Measurements from ENCODE around the gene LDHAL6B. TPM values are rescaled to one million over a fixed set of nuclear protein-coding genes. Genes with fewer than 3 reads are reported as not detected.

Gene LDHAL6B
- total RNA-seq, 3 donors from 2014 or later, result not detected

- H3K36me3 ChIP-seq, result no peaks in the 10 kb centered on the region
- no peak overlapping the region for H3K27ac ChIP-seq
- H3K27me3 ChIP-seq, result no peaks in the 10 kb centered on the region
- intact Hi-C loops (cut with DNase I; ENCODE audit: low total_unique reads), result no loop called here
- H3K4me1 ChIP-seq, result no peaks in the 10 kb centered on the region
- no peaks in the 10 kb centered on the region for H3K9me3 ChIP-seq
- H3K4me3 ChIP-seq, result no peak overlapping the region
- no peak for DNase-seq (ENCODE audit: low spot score in 2 of 2)
- TF ChIP-seq POLR2AphosphoS5 (IDR thresholded peaks at IDR 0.05) (no peak), CTCF (IDR thresholded peaks at IDR 0.05) (no peak), POLR2A (IDR thresholded peaks at IDR 0.05) (no peak)
These were observed 17.1 kb downstream of the LDHAL6B start for GRCh38 chr15:59223736-59224135.

DNA sequence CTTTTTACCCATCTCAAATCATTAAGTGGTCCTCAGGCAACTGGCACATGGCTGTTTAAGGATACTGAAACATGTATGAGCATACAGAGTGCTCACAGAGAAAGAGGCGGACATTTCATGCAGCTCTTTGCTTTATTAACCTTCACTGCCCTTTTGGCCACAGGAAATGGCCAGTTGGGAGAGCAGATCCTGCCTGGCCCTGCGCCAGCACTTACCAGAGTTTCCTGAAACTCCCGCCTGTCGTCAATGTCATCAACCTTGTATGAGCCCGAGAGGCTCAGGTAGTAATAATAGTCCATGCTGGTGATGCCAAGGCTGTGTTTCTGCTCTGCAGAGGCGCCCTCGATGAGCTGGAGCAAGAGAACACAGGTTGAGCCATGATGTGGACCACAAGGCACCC is 17.8 kb downstream of the LDHAL6B start:
- TF ChIP-seq CTCF (IDR thresholded peaks at IDR 0.05) (no peak), POLR2AphosphoS5 (IDR thresholded peaks at IDR 0.05) (no peak), POLR2A (IDR thresholded peaks at IDR 0.05) (no peak)
- Histone ChIP-seq H3K9me3 (no peaks in the 10 kb centered on the region), H3K27me3 (no peaks in the 10 kb centered on the region), H3K4me3 (no peak overlapping the region), H3K4me1 (no peaks in the 10 kb centered on the region), H3K27ac (no peak overlapping the region), H3K36me3 (no peaks in the 10 kb centered on the region)
- intact Hi-C loops (cut with DNase I; ENCODE audit: low total_unique reads), result no loop called here
- DNase-seq (ENCODE audit: low spot score in 2 of 2), result no peak

DNA sequence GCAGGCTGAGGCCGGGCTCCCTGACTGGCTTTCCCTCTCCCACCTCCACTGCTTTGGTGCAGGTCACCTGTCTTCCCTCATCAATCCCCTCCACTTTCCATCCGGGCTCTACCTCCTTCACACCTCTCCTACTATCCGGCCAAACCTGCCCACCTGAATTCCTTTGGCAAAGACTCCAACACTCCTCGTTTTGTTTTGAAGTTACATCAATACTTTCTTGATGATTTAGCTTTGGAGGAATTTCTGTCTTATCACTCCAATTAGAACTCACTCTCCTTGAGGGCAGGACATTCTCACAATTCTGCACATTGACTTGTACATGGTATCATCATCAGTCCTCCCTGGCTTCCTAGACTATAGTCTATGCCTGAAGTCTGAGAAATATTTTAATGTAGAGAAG is 20.4 kb downstream of the LDHAL6B start:
- H3K4me1 ChIP-seq, result peaks cover 0 to under 1% of the 10 kb centered on the region in 2 donors
- no peak for TF ChIP-seq POLR2AphosphoS5 (IDR thresholded peaks at IDR 0.05)
- TF ChIP-seq POLR2A (IDR thresholded peaks at IDR 0.05), result no peak
- no peak for TF ChIP-seq CTCF (IDR thresholded peaks at IDR 0.05)
- H3K4me3 ChIP-seq, result no peak overlapping the region
- H3K36me3 ChIP-seq, result no peaks in the 10 kb centered on the region
- no peaks in the 10 kb centered on the region for H3K9me3 ChIP-seq
- no peak overlapping the region for H3K27ac ChIP-seq
- no peaks in the 10 kb centered on the region for H3K27me3 ChIP-seq
- intact Hi-C loops (cut with DNase I; ENCODE audit: low total_unique reads), result no loop called here
- DNase-seq (ENCODE audit: low spot score in 2 of 2), result no peak

DNA sequence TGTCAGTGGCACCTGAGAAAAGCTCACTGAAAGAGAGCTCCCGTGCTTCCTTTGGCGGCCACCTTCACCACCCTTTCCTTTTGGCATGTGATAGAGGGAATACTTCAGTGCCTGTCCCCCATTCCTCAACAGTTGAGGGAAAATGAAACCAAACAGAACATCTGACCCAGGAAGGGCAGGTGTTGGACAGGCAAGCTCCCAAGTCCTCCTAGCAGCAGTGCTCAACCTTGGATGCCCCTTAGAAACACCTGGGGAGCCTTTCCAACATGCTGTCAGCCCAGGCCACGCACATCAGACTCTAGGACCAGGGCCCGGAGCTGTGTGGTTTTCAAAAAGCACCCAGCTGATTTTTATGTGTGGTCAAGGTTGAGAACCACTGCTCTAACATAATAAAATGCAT is 22.4 kb downstream of the LDHAL6B start:
- Histone ChIP-seq H3K4me1 (peaks cover 0 to 8% of the 10 kb centered on the region in 2 donors), H3K27me3 (no peaks in the 10 kb centered on the region), H3K9me3 (no peaks in the 10 kb centered on the region), H3K27ac (no peak overlapping the region), H3K4me3 (no peak overlapping the region), H3K36me3 (no peaks in the 10 kb centered on the region)
- DNase-seq (ENCODE audit: low spot score in 2 of 2), result no peak
- TF ChIP-seq POLR2AphosphoS5 (IDR thresholded peaks at IDR 0.05) (no peak), POLR2A (IDR thresholded peaks at IDR 0.05) (no peak), CTCF (IDR thresholded peaks at IDR 0.05) (no peak)
- intact Hi-C loops (cut with DNase I; ENCODE audit: low total_unique reads), result no loop called here

GRCh38 chr15:59229453-59229852 is 22.8 kb downstream of the LDHAL6B start:
- no peaks in the 10 kb centered on the region for H3K27me3 ChIP-seq
- TF ChIP-seq POLR2AphosphoS5 (IDR thresholded peaks at IDR 0.05), result no peak
- no peak for TF ChIP-seq CTCF (IDR thresholded peaks at IDR 0.05)
- no peak for TF ChIP-seq POLR2A (IDR thresholded peaks at IDR 0.05)
- no peak overlapping the region for H3K4me3 ChIP-seq
- no peak for DNase-seq (ENCODE audit: low spot score in 2 of 2)
- no peaks in the 10 kb centered on the region for H3K36me3 ChIP-seq
- intact Hi-C loops (cut with DNase I; ENCODE audit: low total_unique reads), result no loop called here
- peaks cover 0 to 8% of the 10 kb centered on the region in 2 donors for H3K4me1 ChIP-seq
- H3K27ac ChIP-seq, result no peak overlapping the region
- H3K9me3 ChIP-seq, result no peaks in the 10 kb centered on the region
